ENCODE data around the gene VAMP8.
"Not testable (repeated sequence)": the region's sequence is repeated elsewhere in the genome, so short reads cannot be mapped to it uniquely, and the experiment has no call there.

Gene VAMP8

DNA sequence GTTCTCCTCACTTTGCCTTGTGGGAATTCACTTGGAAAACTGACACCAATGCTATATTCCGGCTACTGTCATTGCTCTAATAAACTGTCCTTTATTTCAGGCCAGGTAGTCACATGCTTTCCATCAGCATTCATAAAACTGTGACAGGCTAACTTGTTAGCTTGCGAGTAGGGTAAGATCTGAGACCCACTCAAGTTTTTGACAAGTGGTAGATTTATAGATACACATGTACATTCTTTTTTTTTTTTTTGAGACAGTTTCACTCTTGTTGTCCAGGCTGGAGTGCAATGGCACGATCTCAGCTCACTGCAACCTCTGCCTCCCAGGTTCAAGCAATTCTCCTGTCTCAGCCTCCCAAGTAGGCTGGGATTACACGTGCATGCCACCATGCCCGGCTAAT, 40.3 kb downstream of the VAMP8 start:
- DNase-seq (ENCODE audit: low read depth, low spot score) = not testable (repeated sequence)

DNA sequence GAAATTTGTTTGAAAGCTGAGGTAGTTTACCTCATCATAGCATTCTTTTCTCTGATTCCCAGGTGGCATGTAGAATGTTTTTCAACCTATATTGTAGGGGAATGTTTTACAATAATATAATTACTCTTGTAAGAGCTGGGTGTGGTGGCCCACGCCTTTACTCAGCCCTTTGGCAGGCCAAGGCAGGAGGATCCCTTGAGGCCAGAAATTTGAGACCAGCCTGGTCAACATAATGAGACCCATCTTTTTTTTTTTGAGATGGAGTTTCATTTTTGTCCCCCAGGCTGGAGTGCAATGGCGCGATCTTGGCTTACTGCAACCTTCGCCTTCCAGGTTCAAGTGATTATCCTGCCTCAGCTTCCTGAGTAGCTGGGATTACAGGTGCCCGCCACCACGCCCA, 42.2 kb downstream of the VAMP8 start:
- no peak for DNase-seq (ENCODE audit: low read depth, low spot score)

DNA sequence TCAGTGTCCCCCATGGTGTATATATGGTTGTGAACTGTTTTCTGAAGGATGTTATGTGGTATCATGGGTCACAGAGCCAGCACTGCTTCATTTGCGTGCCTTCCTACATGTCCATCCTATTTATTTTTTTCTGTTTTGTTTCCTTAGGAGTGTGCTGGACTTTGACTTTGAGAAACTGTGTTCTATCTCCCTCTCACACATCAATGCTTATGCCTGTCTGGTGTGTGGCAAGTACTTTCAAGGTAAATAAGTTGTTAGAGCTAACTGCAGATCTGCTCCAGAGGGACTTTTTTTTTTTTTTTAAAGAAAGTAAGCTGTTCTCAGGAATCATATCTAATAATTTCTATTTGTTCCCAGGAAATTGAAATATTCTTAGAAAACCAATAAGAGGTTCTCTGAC, 44.0 kb downstream of the VAMP8 start:
- no peak for DNase-seq (ENCODE audit: low read depth, low spot score)

DNA sequence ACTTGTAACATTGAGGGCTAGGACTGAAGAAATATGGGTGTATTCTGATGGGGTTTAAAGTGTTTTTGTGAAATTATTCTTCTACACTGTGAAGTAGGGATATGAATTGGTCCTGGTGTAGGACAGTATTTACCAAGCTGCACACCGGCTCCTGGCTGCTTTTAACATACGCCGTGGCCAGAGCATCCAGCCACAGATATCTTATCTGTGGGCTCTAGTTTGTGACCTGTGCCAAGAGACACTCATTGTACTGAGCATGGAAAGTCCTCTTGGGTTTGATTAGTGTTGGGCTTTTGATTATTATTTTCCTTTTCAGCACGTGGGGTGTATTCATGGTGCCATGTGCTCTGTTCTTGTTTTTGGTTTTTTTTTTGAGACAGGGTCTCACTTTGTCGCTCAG, 46.6 kb downstream of the VAMP8 start:
- DNase-seq (ENCODE audit: low read depth, low spot score) = no peak

DNA sequence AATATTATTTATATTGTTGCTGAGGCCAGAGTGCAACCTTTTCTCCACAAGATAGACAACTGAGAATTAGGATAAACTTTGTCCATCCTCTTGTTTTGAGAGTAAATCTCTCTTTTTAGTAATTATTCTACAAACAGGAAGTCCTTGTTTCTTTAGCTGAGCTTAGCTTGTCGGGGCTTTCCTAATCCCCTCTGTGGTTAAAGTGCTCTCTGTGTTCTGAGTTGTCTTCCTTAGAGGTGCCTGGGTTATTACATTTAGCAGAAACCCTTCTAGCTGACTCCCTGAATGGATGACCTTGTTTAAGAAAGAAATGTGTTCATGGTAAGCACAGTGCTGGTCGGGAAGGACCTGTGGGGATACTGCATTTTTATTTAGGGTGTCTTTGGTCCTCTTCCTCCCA, 51.3 kb downstream of the VAMP8 start:
- no peak for DNase-seq (ENCODE audit: low read depth, low spot score)

DNA sequence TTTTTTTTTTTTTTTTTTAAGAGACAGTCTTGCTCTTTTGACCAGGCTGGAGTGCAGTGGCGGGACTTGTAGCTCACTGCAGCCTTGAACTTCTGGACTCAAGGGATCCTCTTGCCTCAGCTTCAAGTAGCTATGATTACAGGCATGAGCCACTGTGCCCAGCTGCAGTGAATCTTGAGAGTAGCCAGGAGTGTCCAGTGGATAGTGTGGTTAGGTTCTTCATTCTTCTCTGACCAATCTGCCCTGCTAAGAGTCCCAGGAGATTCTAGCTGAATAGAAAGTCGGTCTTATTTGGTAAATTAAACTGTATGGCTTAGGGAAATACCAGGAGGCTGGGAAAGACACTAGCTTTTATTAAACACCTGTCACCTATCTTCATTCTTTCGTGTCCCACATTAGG, 53.9 kb downstream of the VAMP8 start:
- DNase-seq (ENCODE audit: low read depth, low spot score) = no peak

Measured in activated naive CD8-positive, alpha-beta T cell treated with anti-CD3 and anti-CD28 coated beads, Interleukin-2, amount 50 U/mL, for 16 hours (primary cell).